GM23338 (cell line): Measurements from ENCODE around the gene ZEB1. TPM values are rescaled to one million over a fixed set of nuclear protein-coding genes. Genes with fewer than 3 reads are reported as not detected.

ENCODE experiments used
- ATAC-seq: fragments of 200-7000 bp; cut with Tn5 transposase; 3 replicates; pipeline ENCODE4 v1.9.1; 2020
- DNase-seq: peaks from one replicate; pipeline ENCODE4 v3.0.0-alpha.2; 2015; ENCODE audit warnings: low spot score
- H2AFZ ChIP-seq: fragments of 200-600 bp; sonication (generic); 2 replicates; pipeline ENCODE4 v1.8.0; 2016; ENCODE audit warnings: antibody characterized with exemption, mild to moderate bottlenecking, moderate library complexity
- H3F3A ChIP-seq: fragments of 200-600 bp; sonication (generic); replicated peaks from 2 replicates; pipeline ENCODE4 v1.8.0; 2017; ENCODE audit warnings: antibody characterized with exemption, mixed run types, low read depth
- H3K27ac ChIP-seq: fragments of 200-600 bp; sonication (generic); 2 replicates; pipeline ENCODE4 v1.6.1; 2016; ENCODE audit warnings: low read depth
- H3K27me3 ChIP-seq: fragments of 200-600 bp; sonication (generic); 2 replicates; pipeline ENCODE4 v1.8.0; 2016; ENCODE audit warnings: mild to moderate bottlenecking, mixed run types, moderate library complexity; ENCODE audit not compliant: insufficient read depth
- H3K36me3 ChIP-seq: fragments of 200-600 bp; sonication (generic); 2 replicates; pipeline ENCODE4 v1.8.0; 2016; ENCODE audit warnings: mild to moderate bottlenecking; ENCODE audit not compliant: insufficient read depth
- H3K4me1 ChIP-seq: fragments of 200-600 bp; sonication (generic); 2 replicates; pipeline ENCODE4 v1.8.0; 2016; ENCODE audit warnings: mild to moderate bottlenecking, moderate library complexity; ENCODE audit not compliant: insufficient read depth
- H3K4me2 ChIP-seq: fragments of 200-600 bp; sonication (generic); 2 replicates; pipeline ENCODE4 v1.7.1; 2017; ENCODE audit warnings: mixed run types
- H3K4me3 ChIP-seq: fragments of 200-600 bp; sonication (generic); 2 replicates; pipeline ENCODE4 v1.6.1; 2016; ENCODE audit warnings: mixed run types
- H3K79me2 ChIP-seq: fragments of 200-600 bp; sonication (generic); replicated peaks from 2 replicates; pipeline ENCODE4 v1.8.0; 2017; ENCODE audit warnings: mild to moderate bottlenecking; ENCODE audit not compliant: insufficient read depth
- H3K9me2 ChIP-seq: fragments of 200-600 bp; sonication (generic); 2 replicates; pipeline ENCODE4 v1.8.0; 2017; ENCODE audit not compliant: insufficient read depth
- H4K20me1 ChIP-seq: fragments of 200-600 bp; sonication (generic); replicated peaks from 2 replicates; pipeline ENCODE4 v1.8.0; 2017; ENCODE audit warnings: mild to moderate bottlenecking; ENCODE audit not compliant: insufficient read depth
- H3K27ac Mint-ChIP-seq: 2 replicates; pipeline ENCODE4 v1.8.0; 2020; ENCODE audit warnings: inconsistent platforms, mild to moderate bottlenecking, moderate library complexity, mixed read lengths
- H3K27me3 Mint-ChIP-seq: 3 replicates; pipeline ENCODE4 v1.8.0; 2022; ENCODE audit warnings: low read depth, mild to moderate bottlenecking, moderate library complexity, mixed read lengths, inconsistent platforms; ENCODE audit not compliant: insufficient read depth, poor library complexity
- H3K36me3 Mint-ChIP-seq: 3 replicates; pipeline ENCODE4 v1.8.0; 2021; ENCODE audit warnings: low read depth, mild to moderate bottlenecking, inconsistent platforms, moderate library complexity, mixed read lengths
- H3K4me1 Mint-ChIP-seq: 3 replicates; pipeline ENCODE4 v1.8.0; 2020; ENCODE audit warnings: mild to moderate bottlenecking, inconsistent platforms, mixed read lengths
- H3K4me3 Mint-ChIP-seq: 3 replicates; pipeline ENCODE4 v1.8.0; 2021; ENCODE audit warnings: moderate library complexity, mild to moderate bottlenecking, inconsistent platforms, mixed read lengths
- H3K9me3 Mint-ChIP-seq: 3 replicates; pipeline ENCODE4 v1.8.0; 2020; ENCODE audit warnings: moderate library complexity, mild to moderate bottlenecking, inconsistent platforms, mixed read lengths
- CREB1 ChIP-seq: fragments of 250-450 bp; sonication (Bioruptor Pico); IDR thresholded peaks from 2 replicates; pipeline ENCODE4 v1.5.0; 2020; ENCODE audit warnings: low read depth, mild to moderate bottlenecking, moderate library complexity
- NANOG ChIP-seq: IDR thresholded peaks from 2 replicates; pipeline ENCODE4 v1.6.1; 2016; ENCODE audit warnings: antibody characterized with exemption, borderline replicate concordance
- POLR2AphosphoS5 ChIP-seq: IDR thresholded peaks from 2 replicates; pipeline ENCODE4 v1.6.1; 2016; ENCODE audit warnings: antibody characterized with exemption, low read depth
- ZNF331 ChIP-seq: fragments of 250-450 bp; sonication (Bioruptor Pico); IDR thresholded peaks from 2 replicates; pipeline ENCODE4 v1.5.0; 2020; ENCODE audit warnings: low read depth, mild to moderate bottlenecking, moderate library complexity
- polyA plus RNA-seq: library from polyadenylated mRNA; unstranded; fragments of >200 nt; fragmentation: Nextera tagmentation; extraction: Ambion mirVana; gene quantifications from 2 replicates; pipeline ENCODE4 v1.2.1, GENCODE V29; 2016
- total RNA-seq: library from RNA; depleted of rRNA; stranded (reverse); fragments of >200 nt; shearing (Covaris generic); gene quantifications from 2 replicates; pipeline ENCODE4 v1.2.3, GENCODE V29; 2014
- TF ChIP-seq, protein P1 (sequence below), 2 experiments: fragments of 200-600 bp in 1 of 2; sonication (generic) in 1 of 2; conservative IDR thresholded peaks; 2 replicates each; pipeline versions ENCODE4 v1.5.1 to v1.6.1; 2016 to 2017; ENCODE audit warnings: antibody characterized with exemption in 2 of 2, low read depth in 2 of 2, mild to moderate bottlenecking in 2 of 2, moderate library complexity in 1 of 2

The ZEB1 gene
- total and polyA plus RNA-seq, 2 experiments from 2014 or later: 0.16 to 0.45 TPM

DNA sequence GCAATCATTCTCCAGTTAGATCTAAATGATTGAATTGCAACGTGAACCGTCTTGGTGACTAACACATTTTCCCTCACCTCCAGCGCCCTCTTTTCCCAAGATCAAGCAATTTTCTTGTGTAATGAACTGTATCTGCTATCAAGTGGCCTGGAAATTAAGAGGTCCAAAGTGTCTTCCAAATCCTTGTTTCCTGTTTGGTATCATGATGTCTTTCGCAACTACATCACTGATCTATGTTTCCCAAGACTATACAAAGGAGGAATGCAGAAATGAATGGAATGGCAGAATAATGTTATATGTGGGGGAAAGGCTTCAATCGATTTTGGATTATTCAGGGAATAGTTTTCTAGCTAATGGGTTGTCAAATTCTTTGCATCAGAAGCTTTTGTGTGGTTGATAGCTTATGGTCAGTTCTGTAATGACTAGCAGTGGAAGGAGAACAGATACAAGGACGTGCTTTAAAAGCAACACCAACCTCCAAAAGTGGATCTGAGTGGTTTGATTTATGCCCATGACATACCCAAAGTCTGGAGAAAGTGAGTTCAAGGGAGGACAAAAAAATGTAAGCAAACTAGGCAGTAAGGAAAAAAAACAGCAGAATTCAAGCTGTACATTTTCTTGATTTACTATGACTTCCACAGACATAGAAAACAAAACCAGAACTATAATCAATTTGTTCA, 14.6 kb upstream of the ZEB1 start:
- Histone ChIP-seq H3K4me2 (no peak overlapping the region), H3K9me2 (no peaks in the 10 kb centered on the region), H3K79me2 (no peaks in the 10 kb centered on the region), H3F3A (no peaks in the 10 kb centered on the region), H3K4me1 (no peaks in the 10 kb centered on the region), H3K36me3 (no peaks in the 10 kb centered on the region), H3K27me3 (no peaks in the 10 kb centered on the region), H3K27ac (no peak overlapping the region), H4K20me1 (no peaks in the 10 kb centered on the region), H2AFZ (no peak overlapping the region), H3K4me3 (no peak overlapping the region)
- no peaks in the 10 kb centered on the region for H3K9me3 Mint-ChIP-seq
- H3K4me1 Mint-ChIP-seq: no peaks in the 10 kb centered on the region
- H3K36me3 Mint-ChIP-seq: no peaks in the 10 kb centered on the region
- DNase-seq (no peak), ATAC-seq (no peak)
- no peaks in the 10 kb centered on the region for H3K27me3 Mint-ChIP-seq
- H3K4me3 Mint-ChIP-seq: no peak overlapping the region
- H3K27ac Mint-ChIP-seq: no peak overlapping the region
- no peak for TF ChIP-seq POLR2AphosphoS5
- TF ChIP-seq, protein P1, sequence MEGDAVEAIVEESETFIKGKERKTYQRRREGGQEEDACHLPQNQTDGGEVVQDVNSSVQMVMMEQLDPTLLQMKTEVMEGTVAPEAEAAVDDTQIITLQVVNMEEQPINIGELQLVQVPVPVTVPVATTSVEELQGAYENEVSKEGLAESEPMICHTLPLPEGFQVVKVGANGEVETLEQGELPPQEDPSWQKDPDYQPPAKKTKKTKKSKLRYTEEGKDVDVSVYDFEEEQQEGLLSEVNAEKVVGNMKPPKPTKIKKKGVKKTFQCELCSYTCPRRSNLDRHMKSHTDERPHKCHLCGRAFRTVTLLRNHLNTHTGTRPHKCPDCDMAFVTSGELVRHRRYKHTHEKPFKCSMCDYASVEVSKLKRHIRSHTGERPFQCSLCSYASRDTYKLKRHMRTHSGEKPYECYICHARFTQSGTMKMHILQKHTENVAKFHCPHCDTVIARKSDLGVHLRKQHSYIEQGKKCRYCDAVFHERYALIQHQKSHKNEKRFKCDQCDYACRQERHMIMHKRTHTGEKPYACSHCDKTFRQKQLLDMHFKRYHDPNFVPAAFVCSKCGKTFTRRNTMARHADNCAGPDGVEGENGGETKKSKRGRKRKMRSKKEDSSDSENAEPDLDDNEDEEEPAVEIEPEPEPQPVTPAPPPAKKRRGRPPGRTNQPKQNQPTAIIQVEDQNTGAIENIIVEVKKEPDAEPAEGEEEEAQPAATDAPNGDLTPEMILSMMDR (conservative IDR thresholded peaks at IDR 0.05; ENCODE audit: low read depth in 2 of 2): peak in 1 of 2 experiments; percentile 17; a peak in 2 of 4 replicates

DNA sequence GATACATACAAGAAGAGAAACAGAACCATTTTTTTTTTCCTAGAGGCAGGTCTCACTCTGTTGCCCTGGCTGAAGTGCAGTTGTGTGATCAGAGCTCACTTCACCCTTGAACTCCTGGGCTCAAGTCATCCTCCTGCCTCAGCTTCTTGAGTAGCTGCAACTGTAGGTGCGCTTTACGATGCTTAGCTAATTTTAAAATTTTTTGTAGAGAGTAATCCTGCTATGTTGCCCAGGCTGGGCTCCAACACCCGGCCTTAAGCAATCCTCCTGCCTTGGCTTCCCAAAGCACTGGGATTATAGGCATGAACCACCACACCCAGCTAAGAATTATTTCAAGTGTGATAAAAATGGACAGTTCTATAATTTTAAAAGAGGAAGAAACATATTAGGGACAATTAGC, 5.6 kb upstream of the ZEB1 start:
- peaks cover 11% of the 10 kb centered on the region for H3K4me1 Mint-ChIP-seq
- no peak overlapping the region for H3K4me3 Mint-ChIP-seq
- no peaks in the 10 kb centered on the region for H3K36me3 Mint-ChIP-seq
- TF ChIP-seq CREB1 (no peak), ZNF331 (CRISPR knock-in tag) (no peak), NANOG (no peak)
- Histone ChIP-seq H3K27ac (no peak overlapping the region), H3K4me1 (peaks cover 5% of the 10 kb centered on the region; the same call in 1 of the 2 replicates), H3K36me3 (no peaks in the 10 kb centered on the region), H3K79me2 (no peaks in the 10 kb centered on the region), H2AFZ (no peak overlapping the region), H3F3A (no peaks in the 10 kb centered on the region), H4K20me1 (no peaks in the 10 kb centered on the region), H3K4me3 (no peak overlapping the region), H3K9me2 (no peaks in the 10 kb centered on the region), H3K27me3 (peaks cover 29% of the 10 kb centered on the region), H3K4me2 (no peak overlapping the region)
- no peak overlapping the region for H3K27ac Mint-ChIP-seq
- no peaks in the 10 kb centered on the region for H3K9me3 Mint-ChIP-seq
- DNase-seq (no peak), ATAC-seq (no peak)
- H3K27me3 Mint-ChIP-seq: peaks cover 8% of the 10 kb centered on the region

DNA sequence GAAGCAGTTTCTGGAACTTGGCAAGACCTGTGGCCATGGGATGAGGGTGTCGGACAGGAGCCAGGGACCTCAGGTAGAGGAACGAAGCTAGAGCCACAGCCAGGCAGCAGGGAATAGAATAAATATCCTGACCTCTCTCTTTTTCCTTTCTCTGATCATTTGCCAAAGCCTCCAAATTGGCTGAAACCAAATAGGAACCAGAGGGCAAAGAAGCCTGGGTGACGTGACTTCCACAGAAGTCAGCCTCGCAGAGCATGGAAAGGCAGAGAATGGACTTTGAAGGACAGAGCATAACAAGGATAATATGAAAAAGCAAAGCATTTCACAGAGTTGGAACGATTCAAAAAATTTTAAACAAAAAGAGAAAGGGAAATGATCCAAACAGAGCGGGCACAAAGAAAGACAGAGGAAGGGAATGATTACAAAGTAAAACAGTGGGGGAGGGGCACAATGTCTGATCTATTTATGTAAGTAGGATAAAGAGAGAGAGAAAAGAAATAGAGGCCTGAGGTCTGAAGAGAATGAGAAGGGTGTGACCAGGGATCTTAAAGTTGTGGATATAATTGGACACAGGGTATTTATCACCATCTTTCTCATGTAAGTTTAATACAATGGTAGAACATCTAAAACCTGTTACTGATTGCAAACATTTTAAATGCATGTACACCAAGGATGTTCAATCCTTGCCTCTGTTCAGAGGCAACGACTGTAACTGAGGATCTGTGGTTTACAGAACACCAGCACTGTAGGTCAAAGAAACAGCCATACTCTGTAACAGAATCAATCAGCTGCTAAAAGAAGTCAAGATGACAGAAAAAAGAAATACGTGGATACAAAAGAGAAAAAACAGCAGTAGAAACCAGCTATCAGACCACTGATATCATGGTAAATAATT, 4.5 kb upstream of the ZEB1 start:
- no peak overlapping the region for H2AFZ ChIP-seq
- Mint-ChIP-seq H3K27ac (no peak overlapping the region), H3K27me3 (peaks cover 10% of the 10 kb centered on the region), H3K9me3 (no peaks in the 10 kb centered on the region), H3K36me3 (no peaks in the 10 kb centered on the region), H3K4me1 (peaks cover 11% of the 10 kb centered on the region), H3K4me3 (no peak overlapping the region)
- peaks cover 29% of the 10 kb centered on the region for H3K27me3 ChIP-seq
- no peaks in the 10 kb centered on the region for H3K79me2 ChIP-seq
- no peaks in the 10 kb centered on the region for H3K9me2 ChIP-seq
- no peak for ATAC-seq
- peaks cover 5% of the 10 kb centered on the region; the same call in 1 of the 2 replicates for H3K4me1 ChIP-seq
- DNase-seq: peak; percentile 25
- H3K4me2 ChIP-seq: no peak overlapping the region
- H3K36me3 ChIP-seq: no peaks in the 10 kb centered on the region
- H3K27ac ChIP-seq: no peak overlapping the region
- H3F3A ChIP-seq: no peaks in the 10 kb centered on the region
- H4K20me1 ChIP-seq: no peaks in the 10 kb centered on the region
- H3K4me3 ChIP-seq: no peak overlapping the region
- TF ChIP-seq, protein P1 (conservative IDR thresholded peaks at IDR 0.05; ENCODE audit: low read depth in 2 of 2): no peak
